Subcutaneous abdominal adipose tissue (tissue), 5 donors: Measurements from ENCODE around the gene LSM12.
"Not testable (repeated sequence)": the region's sequence is repeated elsewhere in the genome, so short reads cannot be mapped to it uniquely, and the experiment has no call there.

Source experiments
- H3K27ac ChIP-seq: one replicate; pipeline ENCODE4 v1.7.0; 2013; ENCODE audit warnings: low read depth, mild to moderate bottlenecking, inconsistent platforms, low read length, moderate library complexity
- H3K27me3 ChIP-seq, 5 donors: one replicate each; pipeline ENCODE4 v1.7.0; 2013; ENCODE audit warnings: low read length in 5 of 5, inconsistent platforms in 1 of 5; ENCODE audit not compliant: control insufficient read depth in 5 of 5, insufficient read depth in 4 of 5
- H3K36me3 ChIP-seq, 5 donors: one replicate each; pipeline ENCODE4 v1.7.0; 2013; ENCODE audit warnings: low read length in 5 of 5; ENCODE audit not compliant: control insufficient read depth in 5 of 5, insufficient read depth in 5 of 5
- H3K4me1 ChIP-seq, 5 donors: one replicate each; pipeline ENCODE4 v1.7.0; 2013; ENCODE audit warnings: low read length in 5 of 5, mild to moderate bottlenecking in 3 of 5, moderate library complexity in 1 of 5; ENCODE audit not compliant: control insufficient read depth in 5 of 5, insufficient read depth in 5 of 5
- H3K4me3 ChIP-seq, 5 donors: one replicate each; pipeline ENCODE4 v1.7.0; 2013; ENCODE audit warnings: low read length in 5 of 5, low read depth in 1 of 5
- H3K9ac ChIP-seq, 5 donors: one replicate each; pipeline ENCODE4 v1.7.0; 2013; ENCODE audit warnings: low read length in 5 of 5, mild to moderate bottlenecking in 4 of 5, moderate library complexity in 3 of 5
- H3K9me3 ChIP-seq, 5 donors: one replicate each; pipeline ENCODE4 v1.7.0; 2013; ENCODE audit warnings: low read length in 5 of 5; ENCODE audit not compliant: control insufficient read depth in 5 of 5
- donor health status: healthy.
- donor health status: healthy.
- donor health status: healthy.
- donor health status: healthy.
- donor health status: healthy.

LSM12 gene

GRCh38 chr17:44024853-44025252 is 41.6 kb downstream of the LSM12 start:
- H3K4me3 ChIP-seq, result no peak overlapping the region
- no peaks in the 10 kb centered on the region for H3K4me1 ChIP-seq
- no peak overlapping the region for H3K9ac ChIP-seq
- H3K27ac ChIP-seq, result no peak overlapping the region
- H3K27me3 ChIP-seq, result no peaks in the 10 kb centered on the region
- no peaks in the 10 kb centered on the region for H3K9me3 ChIP-seq
- peaks cover 0 to 40% (median 24%) of the 10 kb centered on the region in 5 donors for H3K36me3 ChIP-seq

GRCh38 chr17:44024271-44024663 is 42.2 kb downstream of the LSM12 start:
- no peak overlapping the region for H3K9ac ChIP-seq
- no peaks in the 10 kb centered on the region for H3K27me3 ChIP-seq
- H3K36me3 ChIP-seq, result peaks cover 0 to 38% (median 23%) of the 10 kb centered on the region in 5 donors
- no peak overlapping the region for H3K4me3 ChIP-seq
- H3K4me1 ChIP-seq, result no peaks in the 10 kb centered on the region
- no peak overlapping the region for H3K27ac ChIP-seq
- no peaks in the 10 kb centered on the region for H3K9me3 ChIP-seq

- no peaks in the 10 kb centered on the region for H3K4me1 ChIP-seq
- no peak overlapping the region for H3K9ac ChIP-seq
- H3K36me3 ChIP-seq, result peaks cover 0 to 34% (median 18%) of the 10 kb centered on the region in 5 donors
- no peaks in the 10 kb centered on the region for H3K27me3 ChIP-seq
- H3K9me3 ChIP-seq, result no peaks in the 10 kb centered on the region
- H3K4me3 ChIP-seq, result no peak overlapping the region
- H3K27ac ChIP-seq, result no peak overlapping the region
Measured at GRCh38 chr17:44023545-44024270, 42.8 kb downstream of the LSM12 start.

- H3K27ac ChIP-seq, result no peak overlapping the region
- H3K27me3 ChIP-seq, result no peaks in the 10 kb centered on the region
- H3K4me3 ChIP-seq, result no peak overlapping the region
- no peak overlapping the region for H3K9ac ChIP-seq
- H3K36me3 ChIP-seq, result peaks cover 0 to 28% (median 12%) of the 10 kb centered on the region in 5 donors
- H3K9me3 ChIP-seq, result no peaks in the 10 kb centered on the region
- H3K4me1 ChIP-seq, result no peaks in the 10 kb centered on the region
Measured at GRCh38 chr17:44022246-44022645, 44.2 kb downstream of the LSM12 start.

GRCh38 chr17:44021227-44021626 is 45.2 kb downstream of the LSM12 start:
- not testable (repeated sequence) for H3K4me1 ChIP-seq, H3K27me3 ChIP-seq, H3K9me3 ChIP-seq, H3K27ac ChIP-seq, H3K4me3 ChIP-seq, H3K9ac ChIP-seq
- peaks cover 0 to 28% (median 12%) of the 10 kb centered on the region in 5 donors for H3K36me3 ChIP-seq

GRCh38 chr17:44014437-44015172 is 51.9 kb downstream of the LSM12 start, which contains the start of gene TMEM101:
Gene TMEM101 (minus strand): TSS chr17:44014963. CDS start chr17:44014952, 11 bp downstream.
- H3K27ac ChIP-seq, result peak within 1 kb of the TSS; percentile 51

GRCh38 chr17:44014133-44014436 is 52.4 kb downstream of the LSM12 start:
- peak overlapping the region; percentile 82 to 100 (median 98) for H3K4me3 ChIP-seq
- no peaks in the 10 kb centered on the region for H3K27me3 ChIP-seq
- peaks cover 2 to 17% (median 14%) of the 10 kb centered on the region in 5 donors for H3K4me1 ChIP-seq
- peaks cover 0 to 23% (median 17%) of the 10 kb centered on the region in 5 donors for H3K36me3 ChIP-seq
- no peaks in the 10 kb centered on the region for H3K9me3 ChIP-seq
- peak overlapping the region; percentile 51 for H3K27ac ChIP-seq
- H3K9ac ChIP-seq, result peak overlapping the region; percentile 86 to 95 (median 91)

More at GRCh38 chr17:44014437-44015172, 51.9 kb downstream of the LSM12 start, which contains the start of gene TMEM101:
- H3K27me3 ChIP-seq, result no peaks in the 10 kb centered on the region
- peak within 1 kb of the TSS; percentile 82 to 100 (median 98) for H3K4me3 ChIP-seq
- peaks cover 2 to 17% (median 14%) of the 10 kb centered on the region in 5 donors for H3K4me1 ChIP-seq
- H3K9ac ChIP-seq, result peak within 1 kb of the TSS; percentile 86 to 95 (median 91)
- peaks cover 0 to 21% (median 14%) of the 10 kb centered on the region in 5 donors for H3K36me3 ChIP-seq
- no peaks in the 10 kb centered on the region for H3K9me3 ChIP-seq

GRCh38 chr17:44012874-44013273 is 53.6 kb downstream of the LSM12 start:
- no peak overlapping the region for H3K4me3 ChIP-seq
- no peak overlapping the region for H3K27ac ChIP-seq
- H3K9me3 ChIP-seq, result no peaks in the 10 kb centered on the region
- H3K4me1 ChIP-seq, result peaks cover 2 to 24% (median 18%) of the 10 kb centered on the region in 5 donors
- peaks cover 0 to 23% (median 17%) of the 10 kb centered on the region in 5 donors for H3K36me3 ChIP-seq
- no peak overlapping the region for H3K9ac ChIP-seq
- H3K27me3 ChIP-seq, result no peaks in the 10 kb centered on the region

GRCh38 chr17:44012391-44012790 is 54.1 kb downstream of the LSM12 start:
- no peak overlapping the region for H3K9ac ChIP-seq
- no peaks in the 10 kb centered on the region for H3K27me3 ChIP-seq
- no peak overlapping the region for H3K27ac ChIP-seq
- peaks cover 2 to 28% (median 23%) of the 10 kb centered on the region in 5 donors for H3K4me1 ChIP-seq
- peaks cover 0 to 23% (median 17%) of the 10 kb centered on the region in 5 donors for H3K36me3 ChIP-seq
- H3K4me3 ChIP-seq, result no peak overlapping the region
- H3K9me3 ChIP-seq, result no peaks in the 10 kb centered on the region

GRCh38 chr17:44011876-44012275 is 54.6 kb downstream of the LSM12 start:
- no peak overlapping the region for H3K4me3 ChIP-seq
- H3K27ac ChIP-seq, result no peak overlapping the region
- peaks cover 4 to 33% (median 28%) of the 10 kb centered on the region in 5 donors for H3K4me1 ChIP-seq
- H3K27me3 ChIP-seq, result peaks cover 0 to 3% (median 0%) of the 10 kb centered on the region in 5 donors
- no peak overlapping the region for H3K9ac ChIP-seq
- peaks cover 0 to 23% (median 17%) of the 10 kb centered on the region in 5 donors for H3K36me3 ChIP-seq
- H3K9me3 ChIP-seq, result no peaks in the 10 kb centered on the region
